GM10248 (cell line): Measurements from ENCODE around the gene CFAP100.

Experiments
- CTCF ChIA-PET: fragments of 300-600 bp; sonication (Branson Sonifier 250); formaldehyde crosslinking; extraction: SDS; loops from one replicate; lab custom pipeline; 2021; ENCODE audit warnings: antibody characterized with exemption; lab: Yijun Ruan, JAX
- POLR2A ChIA-PET: fragments of 350-650 bp; sonication (Branson Sonifier 250); formaldehyde crosslinking; extraction: SDS; loops from one replicate; lab custom pipeline; 2020; ENCODE audit warnings: antibody characterized with exemption; lab: Yijun Ruan, JAX
- DNase-seq: peaks from one replicate; pipeline ENCODE4 v3.0.0; 2012; ENCODE audit errors: extremely low spot score
- TF ChIP-seq, protein P1 (sequence below): IDR thresholded peaks from 2 replicates; pipeline ENCODE4 v1.5.1; 2012; ENCODE audit warnings: mild to moderate bottlenecking, low read depth; ENCODE audit errors: extremely low read depth, missing control alignments, control extremely low read depth

Gene CFAP100

DNA sequence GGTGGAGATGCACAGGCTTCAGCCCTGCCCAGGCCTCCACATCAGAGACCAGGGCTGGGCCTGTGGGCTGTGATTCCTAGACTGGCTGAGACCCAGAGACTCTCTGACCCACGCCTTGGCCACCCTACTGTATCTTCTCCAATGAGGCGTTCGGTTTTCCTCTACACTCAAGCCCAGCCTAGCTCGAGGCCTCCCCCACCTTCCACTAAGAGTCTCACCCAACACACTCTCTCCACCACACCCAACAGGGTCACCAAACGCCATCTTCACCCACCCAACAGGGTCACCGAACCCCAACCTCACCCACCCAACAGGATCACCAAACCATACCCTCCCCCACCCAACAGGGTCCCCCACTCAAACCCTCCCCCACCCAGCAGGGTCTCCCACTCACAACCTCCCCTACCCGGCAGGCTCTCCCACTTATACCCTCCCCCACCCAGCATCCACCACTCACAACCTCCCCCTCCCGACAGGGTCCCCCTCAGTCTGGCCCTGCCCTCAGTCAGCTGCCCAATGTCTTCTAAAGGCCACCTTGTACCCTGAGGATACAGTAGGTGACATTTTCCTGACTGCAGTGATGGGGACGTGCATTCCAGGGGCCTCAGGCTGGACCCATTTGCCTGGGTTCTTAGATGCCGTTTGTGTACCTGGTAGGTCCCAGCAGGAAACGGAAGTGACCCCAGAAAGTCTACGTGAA is 20.4 kb downstream of the CFAP100 start:
- no peak for DNase-seq
- ChIA-PET POLR2A (no interaction called here), CTCF (no interaction called here)
- TF ChIP-seq, protein P1, sequence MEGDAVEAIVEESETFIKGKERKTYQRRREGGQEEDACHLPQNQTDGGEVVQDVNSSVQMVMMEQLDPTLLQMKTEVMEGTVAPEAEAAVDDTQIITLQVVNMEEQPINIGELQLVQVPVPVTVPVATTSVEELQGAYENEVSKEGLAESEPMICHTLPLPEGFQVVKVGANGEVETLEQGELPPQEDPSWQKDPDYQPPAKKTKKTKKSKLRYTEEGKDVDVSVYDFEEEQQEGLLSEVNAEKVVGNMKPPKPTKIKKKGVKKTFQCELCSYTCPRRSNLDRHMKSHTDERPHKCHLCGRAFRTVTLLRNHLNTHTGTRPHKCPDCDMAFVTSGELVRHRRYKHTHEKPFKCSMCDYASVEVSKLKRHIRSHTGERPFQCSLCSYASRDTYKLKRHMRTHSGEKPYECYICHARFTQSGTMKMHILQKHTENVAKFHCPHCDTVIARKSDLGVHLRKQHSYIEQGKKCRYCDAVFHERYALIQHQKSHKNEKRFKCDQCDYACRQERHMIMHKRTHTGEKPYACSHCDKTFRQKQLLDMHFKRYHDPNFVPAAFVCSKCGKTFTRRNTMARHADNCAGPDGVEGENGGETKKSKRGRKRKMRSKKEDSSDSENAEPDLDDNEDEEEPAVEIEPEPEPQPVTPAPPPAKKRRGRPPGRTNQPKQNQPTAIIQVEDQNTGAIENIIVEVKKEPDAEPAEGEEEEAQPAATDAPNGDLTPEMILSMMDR, result no peak

DNA sequence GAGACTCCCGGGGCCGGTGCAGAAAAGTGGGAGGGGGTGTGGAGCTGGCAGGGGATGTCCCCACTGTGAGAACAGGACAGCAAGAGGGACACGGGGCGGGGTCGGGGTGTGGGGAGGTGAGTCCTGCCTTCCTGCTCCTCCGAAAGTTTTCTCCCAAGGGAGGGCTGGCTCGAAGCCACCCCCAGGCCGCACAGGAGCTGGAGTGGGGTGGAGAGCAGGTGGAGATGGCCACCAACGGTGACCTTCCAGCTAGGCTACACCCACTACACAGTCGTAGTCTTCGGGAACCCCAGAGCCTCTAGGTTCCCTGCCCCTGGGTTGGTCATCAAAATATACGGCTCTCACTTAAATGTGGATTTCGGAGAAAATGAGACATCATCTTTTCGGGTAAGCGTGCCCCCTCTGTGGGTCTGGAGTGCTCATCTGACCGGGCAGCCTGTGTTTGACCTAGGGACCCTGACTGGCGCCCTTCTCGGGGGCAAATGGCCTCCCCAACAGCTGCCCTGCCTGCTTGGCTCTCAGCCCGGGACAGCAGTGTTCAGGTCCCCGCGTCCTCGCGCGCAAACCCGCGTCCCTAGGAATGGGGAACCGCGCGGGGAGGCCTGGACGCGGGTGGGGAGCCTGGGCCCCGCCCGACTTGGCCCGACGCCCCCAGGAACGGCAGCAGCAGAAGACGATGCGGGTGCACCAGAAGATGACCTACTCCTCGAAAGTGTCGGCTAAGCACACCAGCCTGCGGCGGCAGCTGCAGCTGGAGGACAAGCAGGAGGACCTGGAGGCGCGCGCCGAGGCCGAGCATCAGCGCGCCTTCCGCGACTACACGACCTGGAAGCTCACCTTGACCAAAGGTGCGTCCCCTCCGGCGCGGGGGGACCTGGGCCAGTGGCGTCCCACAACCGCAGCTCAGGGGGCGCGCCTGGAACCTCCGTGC is 21.2 kb downstream of the CFAP100 start:
- TF ChIP-seq, protein P1, result no peak
- POLR2A ChIA-PET, result no interaction called here
- no peak for DNase-seq
- CTCF ChIA-PET, result interaction anchor here (1.4 kb wide), 1 partner anchor 15 kb away, joined by 3 read pairs; no protein-coding TSS in a partner anchor

DNA sequence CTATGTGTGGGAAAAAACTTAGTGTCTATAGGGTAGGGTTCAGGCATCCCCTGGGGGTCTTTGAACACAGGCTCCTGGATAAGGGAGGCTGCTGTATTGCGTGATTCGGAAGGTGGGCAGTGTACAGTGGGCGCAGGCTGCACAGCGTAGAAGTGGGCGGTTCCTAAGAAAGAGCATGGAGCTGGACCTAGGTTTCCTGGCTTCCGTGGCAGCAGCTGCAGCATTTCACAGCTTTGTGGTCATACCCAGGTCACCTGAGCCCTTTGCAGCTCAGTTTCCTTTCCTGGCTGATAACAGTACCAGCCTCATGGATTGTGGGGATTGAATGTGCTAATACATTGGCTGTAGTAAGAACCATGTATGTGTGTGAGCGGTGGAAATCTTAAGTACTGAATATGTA is 22.2 kb downstream of the CFAP100 start:
- no peak for DNase-seq
- POLR2A ChIA-PET, result no interaction called here
- TF ChIP-seq, protein P1, result no peak
- CTCF ChIA-PET, result interaction anchor here (1.4 to 1.5 kb wide), 2 partner anchors 9 to 14 kb away, joined by 3 read pairs; no protein-coding TSS in a partner anchor

DNA sequence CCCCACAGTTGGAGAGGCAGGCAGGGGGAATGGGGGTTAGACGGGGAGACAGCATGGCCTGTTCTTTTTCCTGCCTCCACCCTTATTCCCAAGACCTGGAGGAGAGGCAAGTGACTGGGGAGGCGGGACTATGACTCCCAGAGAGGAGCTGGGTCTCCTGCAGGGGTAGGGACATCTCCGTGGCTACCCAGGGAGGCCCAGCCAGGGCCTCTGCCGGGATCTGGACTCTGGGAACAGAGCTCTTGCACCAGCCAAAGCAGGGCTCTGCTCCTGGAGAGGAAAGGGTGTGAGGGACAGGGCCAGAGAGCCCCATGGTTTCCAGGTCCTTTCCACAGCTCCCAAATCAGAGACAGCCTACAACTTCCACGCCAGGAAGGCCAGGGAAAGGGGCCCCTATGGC is 22.8 kb downstream of the CFAP100 start:
- DNase-seq, result no peak
- POLR2A ChIA-PET, result no interaction called here
- CTCF ChIA-PET, result interaction anchor here (1.4 to 1.5 kb wide), 2 partner anchors 9 to 13 kb away, joined by 3 read pairs; no protein-coding TSS in a partner anchor
- TF ChIP-seq, protein P1, result no peak

- TF ChIP-seq, protein P1, result no peak
- CTCF ChIA-PET, result interaction anchor here (1.5 kb wide), 1 partner anchor 8 kb away, joined by 3 read pairs; no protein-coding TSS in a partner anchor
- DNase-seq, result no peak
- POLR2A ChIA-PET, result no interaction called here
These were observed 23.3 kb downstream of the CFAP100 start for GRCh38 chr3:126417981-126418530.

GRCh38 chr3:126418661-126419131 is 24.0 kb downstream of the CFAP100 start:
- CTCF ChIA-PET, result no interaction called here
- POLR2A ChIA-PET, result no interaction called here
- no peak for DNase-seq
- TF ChIP-seq, protein P1, result no peak
